Heart left ventricle (tissue), 16 donors: ENCODE results near the gene ITGB6. TPM values are rescaled to one million over a fixed set of nuclear protein-coding genes. Genes with fewer than 3 reads are reported as not detected.

Source experiments
- ATAC-seq, 4 donors: fragments of 200-7000 bp; cut with Tn5 transposase; one replicate each; pipeline ENCODE4 v1.9.1; 2020 to 2022; ENCODE audit warnings: moderate library complexity in 4 of 4, mild to moderate bottlenecking in 3 of 4, moderate number of reproducible peaks in 1 of 4
- DNase-seq, 5 donors: peaks; one replicate each; pipeline ENCODE4 v3.0.0-alpha.2; 2020
- H3K27ac ChIP-seq, 12 donors: fragments of 200-600 bp; sonication (generic) in 4 of 12; one replicate each; pipeline versions ENCODE4 v1.5.0 to v1.8.0; 2016 to 2022; ENCODE audit warnings: mild to moderate bottlenecking in 2 of 12
- H3K27me3 ChIP-seq, 9 donors: fragments of 200-600 bp; sonication (generic) in 2 of 9; one replicate each; pipeline versions ENCODE4 v1.5.1 to v1.8.0; 2016 to 2022; ENCODE audit warnings: mild to moderate bottlenecking in 3 of 9
- H3K36me3 ChIP-seq, 9 donors: fragments of 200-600 bp; sonication (generic) in 2 of 9; one replicate each; pipeline versions ENCODE4 v1.5.0 to v1.8.0; 2018 to 2022; ENCODE audit warnings: mild to moderate bottlenecking in 2 of 9
- H3K4me1 ChIP-seq, 12 donors: fragments of 200-600 bp; sonication (generic) in 4 of 12; one replicate each; pipeline versions ENCODE4 v1.5.0 to v1.8.0; 2016 to 2022; ENCODE audit warnings: mild to moderate bottlenecking in 3 of 12
- H3K4me3 ChIP-seq, 12 donors: fragments of 200-600 bp; sonication (generic) in 4 of 12; one replicate each; pipeline versions ENCODE4 v1.5.0 to v1.8.0; 2017 to 2022; ENCODE audit warnings: mild to moderate bottlenecking in 9 of 12, moderate library complexity in 4 of 12
- H3K9me3 ChIP-seq, 12 donors: fragments of 200-600 bp; sonication (generic) in 4 of 12; one replicate each; pipeline versions ENCODE4 v1.5.0 to v1.8.0; 2016 to 2022; ENCODE audit warnings: mild to moderate bottlenecking in 1 of 12
- POLR2A ChIP-seq, 2 donors: fragments of 450-650 bp; IDR thresholded peaks; one replicate each; pipeline ENCODE4 v1.6.1; 2017; ENCODE audit warnings: antibody characterized with exemption in 2 of 2, mild to moderate bottlenecking in 2 of 2, moderate library complexity in 2 of 2
- WGBS, 4 donors: extraction: QIAGEN DNeasy Blood & Tissue Kit in 2 of 4; methylation state at CpG; one replicate each; pipeline versions ENCODE4 v1.1.5 to v1.1.7; 2013 to 2018; 5-methylcytosine and 5-hydroxymethylcytosine counted together
- intact Hi-C, 10 donors: fragments of 100-400 bp; cut with DNase I; formaldehyde crosslinking; loops; one replicate each; pipeline versions ENCODE4 v1.11.1 to v1.14.2; 2022
- polyA plus RNA-seq, 2 donors: library from polyadenylated mRNA; stranded (reverse); fragments of 200-250 nt; gene quantifications; one replicate each; pipeline ENCODE4 v1.2.3, GENCODE V29; 2013
- total RNA-seq, 9 donors: library from RNA; depleted of rRNA in 2 of 9; stranded (reverse); fragments of >200 nt in 2 of 9; fragmentation: NEBNext Ultra II Directional in 3 of 9; extraction: Animal tissue kit (Norgen Biotek cat#: 25700) in 3 of 9; gene quantifications; one replicate each; pipeline versions ENCODE4 v1.1.0 to v1.2.4, GENCODE V29; 2016 to 2023
- TF ChIP-seq, protein P1 (sequence below), 12 donors: fragments of 200-600 bp; sonication (generic) in 4 of 12; IDR thresholded peaks; one replicate each; pipeline versions ENCODE4 v1.5.0 to v1.8.0; 2018 to 2022; ENCODE audit warnings: antibody characterized with exemption in 12 of 12, mild to moderate bottlenecking in 5 of 12
- donor health status: ischemic (EF 13 %, LVEDD 7.1; RV severe dilation, severe dysfunction).
- donor health status: healthy with polysubstance abuse.
- donor health status: DM: no; HTN: yes; CAD: no.
- donor health status: DM: no; HTN: no; CAD: no.
- donor health status: ischemic (EF 25% LVEDD 6.9; RV normal size, moderate dysfunction).
- donor health status: ischemic (EF 25% LVEDD 5.7; RV mildly dilated, moderate dysfunction).
- donor health status: healthy.
- donor health status: DM: yes; HTN: yes; CAD: no.
- donor health status: ischemic (EF 35%, LVEDD 5.7; RV mildly dilated, moderate dysfunction).
- donor health status: nonischemic (EF 11% LVEDD 7.7; RV severe dilation, severe dysfunction).
- donor health status: DM: yes; HTN: yes; CAD: no.
- donor health status: PGD.
- donor health status: ischemic (EF 29% LVEDD 5.4; RV normal size, mild dysfunction).
- donor health status: nonischemic (EF 23%, LVEDD 6.1; RV moderate dilation, normal function).

The ITGB6 gene
- total and polyA plus RNA-seq, 11 donors: 0.27 to 4.2 (median 0.75) TPM

- no peak overlapping the region for H3K27ac ChIP-seq
These were observed 142.7 kb downstream of the ITGB6 start for GRCh38 chr2:160057356-160057755.

GRCh38 chr2:160055726-160056108 is 144.4 kb downstream of the ITGB6 start:
- ATAC-seq (no peak), DNase-seq (no peak)
- H3K27me3 ChIP-seq: peaks cover 0 to 2% (median 0%) of the 10 kb centered on the region in 9 donors
- H3K9me3 ChIP-seq: no peaks in the 10 kb centered on the region
- intact Hi-C loops: no loop called here
- no peak overlapping the region for H3K27ac ChIP-seq
- 88 to 90% (median 89%) methylated on average over 7 of the region's 7 CpGs for WGBS, 4 donors
- TF ChIP-seq POLR2A (IDR thresholded peaks at IDR 0.05): no peak
- TF ChIP-seq, protein P1, sequence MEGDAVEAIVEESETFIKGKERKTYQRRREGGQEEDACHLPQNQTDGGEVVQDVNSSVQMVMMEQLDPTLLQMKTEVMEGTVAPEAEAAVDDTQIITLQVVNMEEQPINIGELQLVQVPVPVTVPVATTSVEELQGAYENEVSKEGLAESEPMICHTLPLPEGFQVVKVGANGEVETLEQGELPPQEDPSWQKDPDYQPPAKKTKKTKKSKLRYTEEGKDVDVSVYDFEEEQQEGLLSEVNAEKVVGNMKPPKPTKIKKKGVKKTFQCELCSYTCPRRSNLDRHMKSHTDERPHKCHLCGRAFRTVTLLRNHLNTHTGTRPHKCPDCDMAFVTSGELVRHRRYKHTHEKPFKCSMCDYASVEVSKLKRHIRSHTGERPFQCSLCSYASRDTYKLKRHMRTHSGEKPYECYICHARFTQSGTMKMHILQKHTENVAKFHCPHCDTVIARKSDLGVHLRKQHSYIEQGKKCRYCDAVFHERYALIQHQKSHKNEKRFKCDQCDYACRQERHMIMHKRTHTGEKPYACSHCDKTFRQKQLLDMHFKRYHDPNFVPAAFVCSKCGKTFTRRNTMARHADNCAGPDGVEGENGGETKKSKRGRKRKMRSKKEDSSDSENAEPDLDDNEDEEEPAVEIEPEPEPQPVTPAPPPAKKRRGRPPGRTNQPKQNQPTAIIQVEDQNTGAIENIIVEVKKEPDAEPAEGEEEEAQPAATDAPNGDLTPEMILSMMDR (IDR thresholded peaks at IDR 0.05): no peak
- no peak overlapping the region for H3K4me3 ChIP-seq
- H3K36me3 ChIP-seq: no peaks in the 10 kb centered on the region
- peaks cover 0 to 16% (median 4%) of the 10 kb centered on the region in 12 donors for H3K4me1 ChIP-seq

More at GRCh38 chr2:160057356-160057755, 142.7 kb downstream of the ITGB6 start:
- H3K4me3 ChIP-seq: no peak overlapping the region
- ATAC-seq (no peak), DNase-seq (no peak)
- H3K27me3 ChIP-seq: peaks cover 0 to 17% (median 0%) of the 10 kb centered on the region in 9 donors
- intact Hi-C loops: no loop called here
- TF ChIP-seq, protein P1 (IDR thresholded peaks at IDR 0.05): no peak
- no peak for TF ChIP-seq POLR2A (IDR thresholded peaks at IDR 0.05)
- peaks cover 0 to 12% (median 0%) of the 10 kb centered on the region in 12 donors for H3K4me1 ChIP-seq
- no peaks in the 10 kb centered on the region for H3K36me3 ChIP-seq
- H3K9me3 ChIP-seq: no peaks in the 10 kb centered on the region
- WGBS, 4 donors: 58 to 81% (median 70%) methylated on average over 2 of the region's 2 CpGs

GRCh38 chr2:160054984-160055725 is 144.9 kb downstream of the ITGB6 start:
- no peak for ATAC-seq
- no peaks in the 10 kb centered on the region for H3K36me3 ChIP-seq
- TF ChIP-seq POLR2A (IDR thresholded peaks at IDR 0.05): no peak
- TF ChIP-seq, protein P1 (IDR thresholded peaks at IDR 0.05): no peak
- 63 to 81% (median 72%) methylated on average over 7 of the region's 7 CpGs for whole genome bisulfite sequencing, 4 donors
- DNase-seq: no peak
- no peak overlapping the region for H3K27ac ChIP-seq
- H3K4me3 ChIP-seq: no peak overlapping the region
- no peaks in the 10 kb centered on the region for H3K9me3 ChIP-seq
- H3K27me3 ChIP-seq: no peaks in the 10 kb centered on the region
- intact Hi-C loops: no loop called here
- H3K4me1 ChIP-seq: peaks cover 0 to 16% (median 4%) of the 10 kb centered on the region in 12 donors

DNA sequence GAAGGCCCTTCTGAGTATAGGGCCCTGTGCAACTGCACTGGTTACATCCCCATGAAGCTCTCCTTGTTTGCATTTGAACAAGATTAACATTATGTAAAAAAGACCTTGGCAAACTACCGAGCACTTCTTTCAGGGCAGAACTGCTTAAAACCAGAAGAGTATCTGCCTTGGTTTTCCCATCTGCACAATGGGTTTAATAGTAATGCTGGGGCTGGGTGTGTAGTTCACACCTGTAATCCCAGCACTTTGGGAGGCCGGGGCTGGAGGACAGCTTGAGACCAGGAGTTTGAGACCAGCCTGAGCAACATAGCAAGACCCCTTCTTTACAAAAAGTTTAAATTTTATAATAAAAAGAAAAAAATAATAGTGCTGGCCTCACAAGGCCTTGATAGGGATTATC is 146.1 kb downstream of the ITGB6 start:
- Histone ChIP-seq H3K36me3 (no peaks in the 10 kb centered on the region), H3K4me1 (peaks cover 0 to 16% (median 4%) of the 10 kb centered on the region in 12 donors), H3K27me3 (no peaks in the 10 kb centered on the region), H3K4me3 (no peak overlapping the region), H3K9me3 (no peaks in the 10 kb centered on the region), H3K27ac (no peak overlapping the region)
- ATAC-seq: no peak
- whole genome bisulfite sequencing, 4 donors: 90 to 98% (median 93%) methylated on average over 2 of the region's 2 CpGs
- no peak for DNase-seq
- intact Hi-C loops: no loop called here
- TF ChIP-seq POLR2A (IDR thresholded peaks at IDR 0.05): no peak
- TF ChIP-seq, protein P1 (IDR thresholded peaks at IDR 0.05): no peak
